ENCODE results near the gene NAT16. TPM values are rescaled to one million over a fixed set of nuclear protein-coding genes. Genes with fewer than 3 reads are reported as not detected.
A peak's percentile ranks its signal among the peaks of the same experiment; 100 is the strongest.

The NAT16 gene
- total RNA-seq, 1 donor from 2014 or later = 0.70 TPM

DNA sequence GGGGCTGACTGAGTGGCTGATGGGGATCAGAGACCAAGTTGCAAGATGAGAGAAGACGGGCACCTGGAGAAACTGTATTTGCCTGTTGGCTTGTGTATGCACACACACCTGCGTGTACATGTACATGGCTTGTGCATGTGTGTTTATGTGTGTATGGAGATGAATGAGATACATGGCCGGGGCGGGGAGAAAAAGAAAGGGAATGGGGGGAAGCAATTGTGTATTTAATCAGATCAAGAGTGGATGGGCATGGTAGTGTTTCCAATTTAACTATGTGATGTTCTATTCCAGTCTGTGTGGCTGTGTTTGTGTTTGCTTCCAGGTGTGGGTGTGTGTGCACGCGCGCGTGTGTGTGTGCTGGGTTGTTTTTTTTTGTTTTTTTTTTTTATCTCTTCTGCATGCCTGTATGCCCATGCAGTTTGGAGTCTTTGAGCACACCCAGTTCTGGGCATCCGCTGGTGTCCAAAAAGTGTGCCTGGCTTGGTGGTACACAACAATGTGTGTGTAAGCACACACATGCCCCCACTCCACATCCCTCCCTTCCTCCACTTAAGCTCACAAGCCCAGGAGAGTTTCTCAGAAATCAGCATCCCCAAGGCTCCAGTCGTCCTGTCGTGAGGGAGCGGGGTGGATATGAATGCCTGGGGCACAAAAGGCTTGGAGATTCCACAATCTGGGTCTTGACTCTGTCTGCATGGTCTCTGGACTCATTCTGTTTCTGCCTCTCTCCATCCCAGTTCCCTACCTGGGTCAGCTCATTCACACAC is 12.3 kb downstream of the NAT16 start:
- peak overlapping the region; percentile 78 for H3K4me3 Mint-ChIP-seq

DNA sequence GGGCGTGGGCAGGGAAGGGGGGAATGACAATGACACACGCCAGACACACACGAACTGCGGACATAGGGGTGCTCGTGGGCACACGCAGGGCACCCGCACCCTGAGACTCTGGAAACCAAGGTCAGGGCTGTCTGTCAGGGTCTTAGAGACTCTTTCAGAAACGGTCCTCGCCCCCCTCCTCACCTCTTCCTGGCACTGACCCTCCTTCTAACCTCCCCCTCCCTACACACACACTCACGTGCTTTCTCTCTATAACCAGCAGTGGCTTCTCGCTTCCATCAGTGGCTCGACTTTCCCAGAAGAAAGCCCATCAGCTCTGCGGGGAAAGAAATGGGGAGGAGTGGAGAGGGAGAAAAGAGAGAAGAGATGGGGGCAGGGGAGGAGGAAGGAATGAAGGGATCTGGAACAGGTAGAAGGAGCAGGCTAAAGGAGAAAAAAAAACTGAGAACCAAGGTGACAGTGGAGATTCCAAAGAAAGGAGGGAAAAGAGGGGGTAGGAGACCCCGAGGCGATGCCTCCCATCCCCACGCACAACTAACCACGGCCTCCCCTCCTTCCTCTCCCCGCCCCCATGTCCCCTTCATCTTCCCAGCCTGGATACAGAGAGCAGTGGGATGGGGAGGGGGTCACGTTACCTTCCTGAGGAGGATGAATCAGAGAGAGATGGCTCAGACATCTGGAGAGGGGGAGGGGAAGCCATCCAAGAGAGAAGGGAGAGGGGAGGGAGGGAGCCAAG is 13.0 kb downstream of the NAT16 start:
- H3K4me1 Mint-ChIP-seq = peaks cover 63% of the 10 kb centered on the region
- H3K27me3 Mint-ChIP-seq (ENCODE audit: low read depth) = peaks cover 85% of the 10 kb centered on the region
- peak overlapping the region; percentile 78 for H3K4me3 Mint-ChIP-seq
- TF ChIP-seq, protein P1, sequence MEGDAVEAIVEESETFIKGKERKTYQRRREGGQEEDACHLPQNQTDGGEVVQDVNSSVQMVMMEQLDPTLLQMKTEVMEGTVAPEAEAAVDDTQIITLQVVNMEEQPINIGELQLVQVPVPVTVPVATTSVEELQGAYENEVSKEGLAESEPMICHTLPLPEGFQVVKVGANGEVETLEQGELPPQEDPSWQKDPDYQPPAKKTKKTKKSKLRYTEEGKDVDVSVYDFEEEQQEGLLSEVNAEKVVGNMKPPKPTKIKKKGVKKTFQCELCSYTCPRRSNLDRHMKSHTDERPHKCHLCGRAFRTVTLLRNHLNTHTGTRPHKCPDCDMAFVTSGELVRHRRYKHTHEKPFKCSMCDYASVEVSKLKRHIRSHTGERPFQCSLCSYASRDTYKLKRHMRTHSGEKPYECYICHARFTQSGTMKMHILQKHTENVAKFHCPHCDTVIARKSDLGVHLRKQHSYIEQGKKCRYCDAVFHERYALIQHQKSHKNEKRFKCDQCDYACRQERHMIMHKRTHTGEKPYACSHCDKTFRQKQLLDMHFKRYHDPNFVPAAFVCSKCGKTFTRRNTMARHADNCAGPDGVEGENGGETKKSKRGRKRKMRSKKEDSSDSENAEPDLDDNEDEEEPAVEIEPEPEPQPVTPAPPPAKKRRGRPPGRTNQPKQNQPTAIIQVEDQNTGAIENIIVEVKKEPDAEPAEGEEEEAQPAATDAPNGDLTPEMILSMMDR (conservative IDR thresholded peaks at IDR 0.05) = no peak
- H3K27ac Mint-ChIP-seq (ENCODE audit: unreplicated experiment) = no peak overlapping the region
- no peaks in the 10 kb centered on the region for H3K9me3 Mint-ChIP-seq
- H3K36me3 Mint-ChIP-seq (ENCODE audit: low read depth) = no peaks in the 10 kb centered on the region
- DNase-seq (ENCODE audit: low read depth, low spot score) = no peak

More for the DNA sequence above, 12.3 kb downstream of the NAT16 start:
- Mint-ChIP-seq H3K9me3 (no peaks in the 10 kb centered on the region), H3K27ac (ENCODE audit: unreplicated experiment) (no peak overlapping the region), H3K4me1 (peaks cover 58% of the 10 kb centered on the region), H3K27me3 (ENCODE audit: low read depth) (peaks cover 88% of the 10 kb centered on the region), H3K36me3 (ENCODE audit: low read depth) (no peaks in the 10 kb centered on the region)
- TF ChIP-seq, protein P1 (conservative IDR thresholded peaks at IDR 0.05) = no peak
- no peak for DNase-seq (ENCODE audit: low read depth, low spot score)

DNA sequence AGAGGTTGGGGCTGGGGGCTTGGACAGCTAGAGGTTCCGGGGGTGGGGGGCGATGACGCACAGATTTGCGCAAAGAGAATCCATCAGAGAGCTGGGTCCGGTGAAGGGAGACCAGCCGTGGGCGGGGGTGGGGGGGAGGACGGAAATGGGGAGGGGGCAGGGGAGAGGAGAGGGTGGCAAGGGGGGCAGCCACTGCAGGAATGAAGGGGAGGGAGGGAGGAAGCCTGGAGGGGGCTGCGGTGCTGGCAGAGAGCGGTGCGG is 13.5 kb downstream of the NAT16 start:
- no peak overlapping the region for H3K27ac Mint-ChIP-seq (ENCODE audit: unreplicated experiment)
- H3K4me1 Mint-ChIP-seq = peaks cover 63% of the 10 kb centered on the region

DNA sequence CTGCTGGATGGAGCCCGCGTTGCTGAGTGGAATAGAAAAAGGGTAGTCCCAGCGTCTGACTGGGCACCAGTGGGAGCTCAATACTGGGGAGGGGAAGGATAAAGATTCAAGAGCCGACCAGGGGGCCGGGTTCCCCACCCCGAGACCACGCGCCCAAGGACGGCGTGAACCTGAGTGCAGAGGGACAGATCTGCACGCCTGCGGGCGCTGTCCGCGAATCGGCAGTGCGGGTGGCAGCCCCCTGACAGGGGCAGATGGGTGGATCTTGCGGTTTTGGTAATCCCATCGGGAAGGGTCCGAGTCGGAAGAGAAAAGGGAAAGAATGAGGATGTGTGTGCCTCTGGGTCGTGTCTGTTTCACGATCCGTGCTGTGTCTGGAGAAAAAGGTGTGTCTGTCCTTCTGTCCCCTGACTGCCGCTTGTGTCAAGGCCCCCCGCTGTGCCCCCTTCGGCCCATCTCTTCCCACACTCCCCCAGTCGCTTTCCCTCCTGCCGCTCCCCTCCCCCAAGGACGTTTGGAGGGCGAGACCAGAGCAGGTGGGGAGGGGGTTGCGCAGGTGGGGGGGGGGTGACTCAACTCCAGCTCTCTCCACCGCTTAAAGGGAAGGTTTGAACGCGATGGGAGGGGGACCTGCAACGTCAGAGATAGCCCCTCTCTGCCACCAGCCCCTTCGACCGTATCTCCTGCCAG is 14.0 kb downstream of the NAT16 start:
- H3K27me3 Mint-ChIP-seq (ENCODE audit: low read depth) = peaks cover 81% of the 10 kb centered on the region
- no peaks in the 10 kb centered on the region for H3K9me3 Mint-ChIP-seq
- H3K27ac Mint-ChIP-seq (ENCODE audit: unreplicated experiment) = no peak overlapping the region
- TF ChIP-seq, protein P1 (conservative IDR thresholded peaks at IDR 0.05) = no peak
- H3K36me3 Mint-ChIP-seq (ENCODE audit: low read depth) = no peaks in the 10 kb centered on the region
- peak overlapping the region; percentile 87 for H3K4me3 Mint-ChIP-seq
- H3K4me1 Mint-ChIP-seq = peaks cover 63% of the 10 kb centered on the region
- no peak for DNase-seq (ENCODE audit: low read depth, low spot score)

More for the DNA sequence above, 13.5 kb downstream of the NAT16 start:
- no peak for DNase-seq (ENCODE audit: low read depth, low spot score)
- Mint-ChIP-seq H3K36me3 (ENCODE audit: low read depth) (no peaks in the 10 kb centered on the region), H3K9me3 (no peaks in the 10 kb centered on the region), H3K4me3 (peak overlapping the region; percentile 78), H3K27me3 (ENCODE audit: low read depth) (peaks cover 81% of the 10 kb centered on the region)
- TF ChIP-seq, protein P1 (conservative IDR thresholded peaks at IDR 0.05) = no peak

DNA sequence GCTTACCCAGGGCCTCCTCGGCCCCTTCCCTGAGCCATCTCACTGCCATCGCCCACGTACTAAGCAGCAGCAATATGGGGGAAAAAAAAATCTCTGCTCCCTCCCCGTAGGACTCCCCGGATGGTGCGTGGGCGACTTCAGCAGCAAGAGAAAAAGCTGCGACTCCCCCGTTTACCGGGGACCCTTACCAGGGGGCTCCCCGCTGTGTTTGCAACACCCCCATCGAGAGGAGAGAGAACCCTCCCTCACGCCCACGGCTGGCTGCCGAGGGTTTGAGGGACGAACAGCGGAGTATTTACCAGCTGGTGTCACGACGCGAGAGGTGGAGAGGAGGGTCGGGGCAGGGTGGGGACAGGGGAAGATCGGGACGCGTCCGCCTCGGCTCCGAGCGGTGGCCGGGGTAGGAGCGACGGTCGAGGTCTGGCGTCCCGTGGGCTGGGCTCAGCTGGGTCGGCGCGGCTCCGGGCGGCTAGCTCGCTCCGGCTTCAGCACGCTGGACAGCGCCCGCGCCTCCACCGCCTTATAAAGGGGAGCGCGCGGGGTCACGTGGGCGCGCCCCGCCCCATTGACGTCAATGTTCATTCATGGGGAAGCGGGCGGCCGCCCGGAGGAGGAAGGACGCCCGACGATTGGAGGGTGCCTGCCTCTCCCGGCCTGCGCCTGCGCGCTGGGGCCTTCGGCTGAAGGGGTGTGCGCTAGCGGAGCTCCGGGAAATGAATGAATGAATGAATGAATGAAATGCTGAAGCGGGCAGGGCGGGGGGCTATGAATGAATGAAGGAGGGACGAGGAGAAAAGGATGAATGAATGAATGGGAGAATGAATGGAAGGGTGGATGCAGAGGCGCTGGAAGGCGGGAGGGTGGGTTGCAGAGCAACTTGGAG is 14.8 kb downstream of the NAT16 start, which contains the start of gene VGF:
VGF (minus strand) TSS at position 495 of the 883 bp plus-strand sequence. CDS start 726 bp downstream, outside the sequence.
- TF ChIP-seq, protein P1 (conservative IDR thresholded peaks at IDR 0.05) = no peak
- DNase-seq (ENCODE audit: low read depth, low spot score) = peak; percentile 93
- H3K4me1 Mint-ChIP-seq = peaks cover 58% of the 10 kb centered on the region
- no peaks in the 10 kb centered on the region for H3K9me3 Mint-ChIP-seq
- H3K27ac Mint-ChIP-seq (ENCODE audit: unreplicated experiment) = no peak within 1 kb of the TSS
- peak within 1 kb of the TSS; percentile 87 for H3K4me3 Mint-ChIP-seq
- H3K36me3 Mint-ChIP-seq (ENCODE audit: low read depth) = no peaks in the 10 kb centered on the region
- peaks cover 74% of the 10 kb centered on the region for H3K27me3 Mint-ChIP-seq (ENCODE audit: low read depth)

Measured in neural crest cell (in vitro differentiated cells).